ENCODE measurements around the gene PHACTR1. TPM values are rescaled to one million over a fixed set of nuclear protein-coding genes. Genes with fewer than 3 reads are reported as not detected.

PHACTR1 gene
- total and polyA plus RNA-seq, 2 donors (not counting 1 experiment from before 2014, with no cell fraction given) = 0.60 to 1.2 TPM

DNA sequence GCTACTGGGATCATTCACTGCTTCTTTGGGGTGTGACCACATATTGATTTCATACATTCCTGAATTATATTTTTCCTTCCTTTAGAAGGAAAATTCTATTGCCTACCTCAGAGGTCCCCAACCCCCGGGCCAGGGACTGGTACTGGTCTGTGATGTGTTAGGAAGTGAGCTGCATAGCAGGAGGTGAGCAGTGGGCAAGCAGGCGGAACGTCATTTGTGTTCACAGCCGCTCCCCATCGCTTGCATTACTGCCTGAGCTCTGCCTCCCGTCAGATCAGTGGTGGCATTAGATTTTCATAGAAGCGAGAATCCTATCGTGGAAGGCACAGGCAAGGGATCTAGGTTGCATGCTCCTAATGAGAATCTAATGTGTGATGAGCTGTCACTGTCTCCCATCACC lies 107.3 kb downstream of the PHACTR1 start:
- Histone ChIP-seq H3K27me3 (ENCODE audit: control insufficient read depth, insufficient read depth, low read length) (no peaks in the 10 kb centered on the region), H4K20me1 (ENCODE audit: control insufficient read depth, extremely low read depth, insufficient read depth, low read length) (no peaks in the 10 kb centered on the region), H3K9me3 (ENCODE audit: control insufficient read depth, insufficient read depth, low read depth, low read length) (no peaks in the 10 kb centered on the region), H3K9ac (ENCODE audit: insufficient read depth, low read length) (no peak overlapping the region), H3K4me2 (ENCODE audit: extremely low read depth, insufficient read depth, low read length) (no peak overlapping the region), H3K36me3 (ENCODE audit: control insufficient read depth, insufficient read depth, low read length) (no peaks in the 10 kb centered on the region), H3K4me1 (ENCODE audit: control insufficient read depth, extremely low read depth, insufficient read depth, low read length) (no peaks in the 10 kb centered on the region), H2AFZ (ENCODE audit: low read length) (no peak overlapping the region), H3K27ac (ENCODE audit: insufficient read depth, low read length) (no peak overlapping the region), H3K4me3 (replicated peaks in 1 of 4; ENCODE audit: control extremely low read depth in 1 of 4, insufficient read depth in 1 of 4, low read depth in 3 of 4, low read length in 4 of 4) (no peak overlapping the region), H3K79me2 (ENCODE audit: control insufficient read depth, insufficient read depth, low read length) (no peaks in the 10 kb centered on the region)
- DNase-seq (ENCODE audit: low read depth in 2 of 2) = no peak
- no peak for TF ChIP-seq EZH2 (IDR thresholded peaks at IDR 0.05; ENCODE audit: low read length, missing control alignments)

DNA sequence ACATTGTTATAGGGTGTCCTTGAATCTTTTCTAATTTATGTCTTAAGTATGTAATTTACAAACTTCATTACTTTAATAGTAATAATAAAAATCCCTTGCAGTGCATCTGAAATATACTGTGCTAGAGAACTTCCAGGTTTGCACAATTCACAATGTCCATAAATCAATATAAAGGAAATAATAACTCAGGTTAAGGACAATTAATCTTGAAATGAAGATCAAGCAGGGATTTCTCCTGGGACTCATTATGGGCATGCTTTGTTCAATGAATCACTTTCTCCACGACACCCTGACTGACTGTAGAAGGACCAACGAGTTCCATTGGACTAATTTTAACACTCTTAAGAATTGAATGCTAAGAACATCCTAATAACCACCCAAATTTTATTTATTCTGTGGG lies 110.0 kb downstream of the PHACTR1 start:
- Histone ChIP-seq H3K4me2 (ENCODE audit: extremely low read depth, insufficient read depth, low read length) (no peak overlapping the region), H3K27me3 (ENCODE audit: control insufficient read depth, insufficient read depth, low read length) (no peaks in the 10 kb centered on the region), H3K79me2 (ENCODE audit: control insufficient read depth, insufficient read depth, low read length) (no peaks in the 10 kb centered on the region), H4K20me1 (ENCODE audit: control insufficient read depth, extremely low read depth, insufficient read depth, low read length) (no peaks in the 10 kb centered on the region), H3K36me3 (ENCODE audit: control insufficient read depth, insufficient read depth, low read length) (no peaks in the 10 kb centered on the region), H3K4me3 (replicated peaks in 1 of 4; ENCODE audit: control extremely low read depth in 1 of 4, insufficient read depth in 1 of 4, low read depth in 3 of 4, low read length in 4 of 4) (no peak overlapping the region), H3K9me3 (ENCODE audit: control insufficient read depth, insufficient read depth, low read depth, low read length) (no peaks in the 10 kb centered on the region), H3K27ac (ENCODE audit: insufficient read depth, low read length) (no peak overlapping the region), H3K4me1 (ENCODE audit: control insufficient read depth, extremely low read depth, insufficient read depth, low read length) (no peaks in the 10 kb centered on the region), H3K9ac (ENCODE audit: insufficient read depth, low read length) (no peak overlapping the region), H2AFZ (ENCODE audit: low read length) (no peak overlapping the region)
- TF ChIP-seq, protein P1, sequence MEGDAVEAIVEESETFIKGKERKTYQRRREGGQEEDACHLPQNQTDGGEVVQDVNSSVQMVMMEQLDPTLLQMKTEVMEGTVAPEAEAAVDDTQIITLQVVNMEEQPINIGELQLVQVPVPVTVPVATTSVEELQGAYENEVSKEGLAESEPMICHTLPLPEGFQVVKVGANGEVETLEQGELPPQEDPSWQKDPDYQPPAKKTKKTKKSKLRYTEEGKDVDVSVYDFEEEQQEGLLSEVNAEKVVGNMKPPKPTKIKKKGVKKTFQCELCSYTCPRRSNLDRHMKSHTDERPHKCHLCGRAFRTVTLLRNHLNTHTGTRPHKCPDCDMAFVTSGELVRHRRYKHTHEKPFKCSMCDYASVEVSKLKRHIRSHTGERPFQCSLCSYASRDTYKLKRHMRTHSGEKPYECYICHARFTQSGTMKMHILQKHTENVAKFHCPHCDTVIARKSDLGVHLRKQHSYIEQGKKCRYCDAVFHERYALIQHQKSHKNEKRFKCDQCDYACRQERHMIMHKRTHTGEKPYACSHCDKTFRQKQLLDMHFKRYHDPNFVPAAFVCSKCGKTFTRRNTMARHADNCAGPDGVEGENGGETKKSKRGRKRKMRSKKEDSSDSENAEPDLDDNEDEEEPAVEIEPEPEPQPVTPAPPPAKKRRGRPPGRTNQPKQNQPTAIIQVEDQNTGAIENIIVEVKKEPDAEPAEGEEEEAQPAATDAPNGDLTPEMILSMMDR (conservative IDR thresholded peaks at IDR 0.05 in 1 of 2, IDR thresholded peaks at IDR 0.05 in 1 of 2; ENCODE audit: low read depth in 1 of 2, low read length in 2 of 2) = no peak
- TF ChIP-seq EZH2 (IDR thresholded peaks at IDR 0.05; ENCODE audit: low read length, missing control alignments) = no peak
- no peak for DNase-seq (ENCODE audit: low read depth in 2 of 2)

DNA sequence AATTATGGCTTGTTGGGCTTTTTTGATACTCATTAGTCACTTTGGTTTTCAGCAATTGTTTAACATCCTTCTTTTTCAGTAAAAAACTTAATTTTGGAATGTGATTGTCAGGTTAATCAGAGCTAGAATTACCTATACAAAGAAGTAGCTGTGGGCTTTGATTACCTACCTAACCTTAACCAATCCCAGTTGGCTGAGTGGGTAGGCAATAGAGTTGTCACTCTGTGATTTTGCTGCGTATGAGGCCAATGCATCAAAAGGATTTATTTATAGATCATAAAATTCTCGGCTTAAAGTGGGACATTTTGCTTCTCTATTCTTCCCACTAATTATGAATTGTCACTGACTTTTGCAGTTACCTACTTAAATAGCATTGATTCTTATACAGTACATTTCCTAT lies 111.4 kb downstream of the PHACTR1 start:
- TF ChIP-seq EZH2 (IDR thresholded peaks at IDR 0.05; ENCODE audit: low read length, missing control alignments) = no peak
- TF ChIP-seq, protein P1 (conservative IDR thresholded peaks at IDR 0.05 in 1 of 2, IDR thresholded peaks at IDR 0.05 in 1 of 2; ENCODE audit: low read depth in 1 of 2, low read length in 2 of 2) = no peak
- H3K4me1 ChIP-seq (ENCODE audit: control insufficient read depth, extremely low read depth, insufficient read depth, low read length) = no peaks in the 10 kb centered on the region
- H3K4me3 ChIP-seq (replicated peaks in 1 of 4; ENCODE audit: control extremely low read depth in 1 of 4, insufficient read depth in 1 of 4, low read depth in 3 of 4, low read length in 4 of 4) = no peak overlapping the region
- no peak overlapping the region for H3K27ac ChIP-seq (ENCODE audit: insufficient read depth, low read length)
- no peaks in the 10 kb centered on the region for H3K36me3 ChIP-seq (ENCODE audit: control insufficient read depth, insufficient read depth, low read length)
- H3K9me3 ChIP-seq (ENCODE audit: control insufficient read depth, insufficient read depth, low read depth, low read length) = no peaks in the 10 kb centered on the region
- no peak overlapping the region for H3K4me2 ChIP-seq (ENCODE audit: extremely low read depth, insufficient read depth, low read length)
- no peaks in the 10 kb centered on the region for H3K27me3 ChIP-seq (ENCODE audit: control insufficient read depth, insufficient read depth, low read length)
- DNase-seq (ENCODE audit: low read depth in 2 of 2) = no peak
- H2AFZ ChIP-seq (ENCODE audit: low read length) = no peak overlapping the region
- H3K9ac ChIP-seq (ENCODE audit: insufficient read depth, low read length) = no peak overlapping the region
- no peaks in the 10 kb centered on the region for H3K79me2 ChIP-seq (ENCODE audit: control insufficient read depth, insufficient read depth, low read length)
- no peaks in the 10 kb centered on the region for H4K20me1 ChIP-seq (ENCODE audit: control insufficient read depth, extremely low read depth, insufficient read depth, low read length)

Measured in fibroblast of lung (primary cell).